Endothelial cell (in vitro differentiated cells): Measurements from ENCODE around the gene ARL16. TPM values are rescaled to one million over a fixed set of nuclear protein-coding genes. Genes with fewer than 3 reads are reported as not detected.
A peak's percentile ranks its signal among the peaks of the same experiment; 100 is the strongest.

Experiments
- DNase-seq: peaks from one replicate; pipeline ENCODE4 v3.0.0; 2021; ENCODE audit warnings: low spot score
- H3K27ac Mint-ChIP-seq: one replicate; pipeline ENCODE4 v1.8.0; 2021; ENCODE audit warnings: mixed read lengths, inconsistent platforms; ENCODE audit not compliant: unreplicated experiment
- H3K27me3 Mint-ChIP-seq: one replicate; pipeline ENCODE4 v1.8.0; 2021; ENCODE audit warnings: mild to moderate bottlenecking, moderate library complexity, mixed read lengths, inconsistent platforms; ENCODE audit not compliant: unreplicated experiment
- H3K36me3 Mint-ChIP-seq: one replicate; pipeline ENCODE4 v1.8.0; 2021; ENCODE audit warnings: mild to moderate bottlenecking, low read depth, mixed read lengths, inconsistent platforms; ENCODE audit not compliant: unreplicated experiment
- H3K4me1 Mint-ChIP-seq: one replicate; pipeline ENCODE4 v1.8.0; 2021; ENCODE audit warnings: mild to moderate bottlenecking, mixed read lengths, inconsistent platforms; ENCODE audit not compliant: unreplicated experiment
- H3K4me3 Mint-ChIP-seq: one replicate; pipeline ENCODE4 v1.8.0; 2021; ENCODE audit warnings: mild to moderate bottlenecking, mixed read lengths, inconsistent platforms; ENCODE audit not compliant: unreplicated experiment
- H3K9me3 Mint-ChIP-seq: one replicate; pipeline ENCODE4 v1.8.0; 2021; ENCODE audit warnings: mixed read lengths, inconsistent platforms; ENCODE audit not compliant: unreplicated experiment
- total RNA-seq: library from RNA; stranded (reverse); fragmentation: NEBNext Ultra II Directional; extraction: Animal tissue kit (Norgen Biotek cat#: 25700); gene quantifications from one replicate; pipeline ENCODE4 v1.2.1, GENCODE V29; 2021; ENCODE audit not compliant: unreplicated experiment
- TF ChIP-seq, protein P1 (sequence below): fragments of 200-600 bp; sonication (generic); IDR thresholded peaks from one replicate; pipeline ENCODE4 v1.5.0; 2021; ENCODE audit warnings: antibody characterized with exemption; ENCODE audit not compliant: unreplicated experiment

Gene ARL16
- total RNA-seq, 1 donor from 2014 or later = 54.0 TPM

DNA sequence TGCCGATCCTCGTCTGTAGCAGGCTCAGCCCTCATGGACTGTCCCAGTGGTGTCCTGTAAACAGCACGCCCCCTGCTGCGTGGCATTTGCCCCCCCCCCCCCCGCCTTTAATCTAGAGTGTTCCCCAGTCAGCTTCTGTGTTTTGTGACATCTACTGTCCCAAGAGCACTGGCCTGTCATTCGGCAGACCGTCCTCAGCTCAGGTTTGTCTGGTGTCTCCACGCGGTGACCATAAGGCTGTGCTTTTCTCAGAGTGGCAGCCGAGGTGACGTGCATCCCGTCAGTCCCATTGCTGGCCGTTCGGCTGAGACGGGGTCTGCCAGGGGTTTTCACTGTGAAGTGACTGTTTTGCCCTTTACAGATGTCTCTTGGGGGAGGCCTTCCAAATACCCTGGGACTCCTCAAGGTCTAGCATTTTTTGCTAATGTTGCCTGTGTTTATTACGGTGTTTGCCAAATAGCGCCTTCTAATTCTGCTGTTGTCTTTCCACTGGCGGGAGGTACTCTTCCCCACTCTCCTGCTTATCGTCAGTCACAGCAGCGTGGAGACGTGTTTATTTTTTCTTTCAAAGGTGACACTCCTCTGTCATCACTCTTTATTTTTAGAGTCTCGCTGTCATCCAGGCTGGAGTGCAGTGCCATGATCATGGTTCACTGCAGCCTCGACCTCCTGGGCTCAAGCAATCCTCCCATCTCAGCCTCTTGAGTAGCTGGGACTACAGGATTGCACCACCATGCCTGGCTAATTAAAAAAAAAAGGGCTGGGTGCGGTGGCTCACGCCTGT lies 13.9 kb upstream of the ARL16 start:
- Mint-ChIP-seq H3K27ac (peak overlapping the region; percentile 77), H3K4me3 (peak overlapping the region; percentile 80), H3K27me3 (peaks cover 2% of the 10 kb centered on the region), H3K36me3 (peaks cover 17% of the 10 kb centered on the region), H3K9me3 (no peaks in the 10 kb centered on the region), H3K4me1 (peaks cover 5% of the 10 kb centered on the region)
- no peak for DNase-seq
- TF ChIP-seq, protein P1, sequence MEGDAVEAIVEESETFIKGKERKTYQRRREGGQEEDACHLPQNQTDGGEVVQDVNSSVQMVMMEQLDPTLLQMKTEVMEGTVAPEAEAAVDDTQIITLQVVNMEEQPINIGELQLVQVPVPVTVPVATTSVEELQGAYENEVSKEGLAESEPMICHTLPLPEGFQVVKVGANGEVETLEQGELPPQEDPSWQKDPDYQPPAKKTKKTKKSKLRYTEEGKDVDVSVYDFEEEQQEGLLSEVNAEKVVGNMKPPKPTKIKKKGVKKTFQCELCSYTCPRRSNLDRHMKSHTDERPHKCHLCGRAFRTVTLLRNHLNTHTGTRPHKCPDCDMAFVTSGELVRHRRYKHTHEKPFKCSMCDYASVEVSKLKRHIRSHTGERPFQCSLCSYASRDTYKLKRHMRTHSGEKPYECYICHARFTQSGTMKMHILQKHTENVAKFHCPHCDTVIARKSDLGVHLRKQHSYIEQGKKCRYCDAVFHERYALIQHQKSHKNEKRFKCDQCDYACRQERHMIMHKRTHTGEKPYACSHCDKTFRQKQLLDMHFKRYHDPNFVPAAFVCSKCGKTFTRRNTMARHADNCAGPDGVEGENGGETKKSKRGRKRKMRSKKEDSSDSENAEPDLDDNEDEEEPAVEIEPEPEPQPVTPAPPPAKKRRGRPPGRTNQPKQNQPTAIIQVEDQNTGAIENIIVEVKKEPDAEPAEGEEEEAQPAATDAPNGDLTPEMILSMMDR = no peak

GRCh38 chr17:81696218-81696941 lies 12.8 kb upstream of the ARL16 start:
- Mint-ChIP-seq H3K27ac (no peak overlapping the region), H3K4me3 (no peak overlapping the region), H3K9me3 (no peaks in the 10 kb centered on the region), H3K4me1 (peaks cover 4% of the 10 kb centered on the region), H3K27me3 (peaks cover 5% of the 10 kb centered on the region), H3K36me3 (peaks cover 22% of the 10 kb centered on the region)
- TF ChIP-seq, protein P1 = no peak
- no peak for DNase-seq

- H3K27ac Mint-ChIP-seq = no peak overlapping the region
- TF ChIP-seq, protein P1 = no peak
- H3K36me3 Mint-ChIP-seq = peaks cover 23% of the 10 kb centered on the region
Observed at GRCh38 chr17:81695801-81696200, 12.2 kb upstream of the ARL16 start.

DNA sequence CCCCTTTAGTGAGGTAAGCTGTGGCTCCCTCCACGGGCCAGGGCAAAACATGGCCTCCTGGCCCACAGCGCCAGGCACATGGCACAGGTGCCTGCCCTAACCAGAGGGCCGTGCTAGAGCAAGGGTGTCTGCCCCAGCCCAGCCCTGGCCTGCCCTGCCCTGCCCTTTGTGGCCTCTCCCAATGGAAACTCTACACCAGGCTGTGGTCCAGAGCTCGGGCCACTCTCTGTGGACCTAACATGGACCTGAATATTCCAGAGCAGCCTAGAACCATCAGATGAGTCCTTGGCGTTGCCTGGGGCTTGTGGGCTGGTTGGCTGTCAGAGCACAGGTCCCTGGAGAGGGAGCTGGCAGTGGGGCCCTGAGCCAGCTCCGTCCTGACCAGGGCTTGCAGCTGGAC lies 11.6 kb upstream of the ARL16 start:
- Mint-ChIP-seq H3K4me1 (no peaks in the 10 kb centered on the region), H3K27ac (no peak overlapping the region), H3K9me3 (no peaks in the 10 kb centered on the region), H3K36me3 (peaks cover 22% of the 10 kb centered on the region), H3K27me3 (peaks cover 5% of the 10 kb centered on the region), H3K4me3 (no peak overlapping the region)
- TF ChIP-seq, protein P1 = no peak
- no peak for DNase-seq

More at GRCh38 chr17:81695801-81696200, 12.2 kb upstream of the ARL16 start:
- Mint-ChIP-seq H3K27me3 (peaks cover 5% of the 10 kb centered on the region), H3K4me3 (no peak overlapping the region), H3K9me3 (no peaks in the 10 kb centered on the region), H3K4me1 (peaks cover under 1% of the 10 kb centered on the region)
- no peak for DNase-seq

DNA sequence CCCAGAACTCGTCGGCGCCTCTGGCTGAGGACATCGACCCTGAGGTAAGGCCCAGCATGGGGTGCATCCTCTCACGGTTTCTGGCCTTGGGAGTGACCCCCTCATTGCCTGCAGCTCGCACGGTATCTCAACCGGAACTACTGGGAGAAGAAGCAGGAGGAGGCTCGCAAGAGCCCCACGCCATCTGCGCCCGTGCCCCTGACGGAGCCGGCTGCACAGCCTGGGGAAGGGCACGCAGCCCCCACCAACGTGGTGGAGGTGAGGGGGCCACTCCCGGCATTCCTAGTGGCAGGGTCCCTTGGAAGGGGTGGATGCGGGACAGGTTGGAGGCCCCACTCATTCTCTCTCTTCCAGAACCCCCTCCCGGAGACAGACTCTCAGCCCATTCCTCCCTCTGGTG lies 11.2 kb upstream of the ARL16 start:
- no peaks in the 10 kb centered on the region for H3K4me1 Mint-ChIP-seq
- H3K27me3 Mint-ChIP-seq = peaks cover 5% of the 10 kb centered on the region
- no peak overlapping the region for H3K27ac Mint-ChIP-seq
- no peak for DNase-seq
- TF ChIP-seq, protein P1 = no peak
- H3K36me3 Mint-ChIP-seq = peaks cover 26% of the 10 kb centered on the region
- no peaks in the 10 kb centered on the region for H3K9me3 Mint-ChIP-seq
- H3K4me3 Mint-ChIP-seq = no peak overlapping the region
